WTC11 (cell line): ENCODE results near the gene GLT1D1.

Experiments used
- CTCF ChIP-seq: fragments of 200-600 bp; IDR thresholded peaks from 2 replicates; pipeline ENCODE4 v1.8.0; 2022; ENCODE audit warnings: antibody characterized with exemption
- ELF4 ChIP-seq: sonication (generic); formaldehyde crosslinking; IDR thresholded peaks from 2 replicates; pipeline ENCODE4 v1.8.1; 2022; ENCODE audit warnings: low read depth, mild to moderate bottlenecking, moderate library complexity, missing genetic modification reagents
- TCF7 ChIP-seq: sonication (generic); formaldehyde crosslinking; IDR thresholded peaks from 2 replicates; pipeline ENCODE4 v1.8.0; 2022; ENCODE audit warnings: mild to moderate bottlenecking, low read depth, missing genetic modification reagents, moderate library complexity

DNA sequence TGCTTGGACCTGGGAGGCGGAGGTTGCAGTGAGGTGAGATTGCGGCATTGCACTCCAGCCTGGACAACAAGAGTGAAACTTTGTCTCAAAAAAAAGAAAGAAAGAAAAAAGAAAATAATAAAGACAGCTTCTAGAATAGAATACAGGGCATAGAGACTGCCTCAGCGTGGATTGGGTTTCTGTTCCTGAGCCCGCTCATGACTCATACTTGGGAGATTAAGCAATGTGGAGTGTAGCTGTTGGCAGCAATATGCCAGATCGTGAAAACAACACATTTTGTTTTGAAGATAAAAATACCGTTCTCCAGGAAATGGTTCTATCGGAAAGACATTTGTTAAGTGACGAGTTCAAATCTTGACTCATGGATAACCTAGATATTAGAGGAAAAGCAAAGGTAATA is 67.2 kb downstream of the GLT1D1 start:
- TF ChIP-seq CTCF (no peak), TCF7 (CRISPR knock-in tag) (no peak), ELF4 (CRISPR knock-in tag) (no peak)
